ENCODE data around the gene TOM1L2. TPM values are rescaled to one million over a fixed set of nuclear protein-coding genes. Genes with fewer than 3 reads are reported as not detected.
A peak's percentile ranks its signal among the peaks of the same experiment; 100 is the strongest.

Gene TOM1L2
- total and polyA plus RNA-seq, 2 experiments from 2014 or later: 46.4 to 145 TPM

DNA sequence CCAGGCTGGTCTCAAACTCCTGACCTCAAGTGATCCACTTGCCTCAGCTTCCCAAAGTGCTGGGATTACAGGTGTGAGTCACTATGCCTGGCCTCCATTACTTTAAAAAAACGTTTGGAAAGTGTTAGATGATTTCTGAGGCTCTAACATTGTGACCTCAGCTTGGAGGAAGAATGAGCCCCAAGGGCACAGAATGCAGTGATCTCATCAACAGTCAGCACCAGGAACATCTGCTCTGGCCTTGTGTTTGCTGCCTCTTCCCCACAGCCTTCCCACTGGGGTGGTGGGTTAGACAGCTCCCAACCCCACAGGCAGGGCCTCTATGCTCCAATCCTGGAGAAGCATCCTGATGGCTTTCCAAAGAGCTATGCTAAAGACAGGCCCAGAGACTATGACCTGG is 97.7 kb downstream of the TOM1L2 start:
- no peaks in the 10 kb centered on the region for H3K9me3 ChIP-seq (ENCODE audit: low read depth)
- TF ChIP-seq CTCF (IDR thresholded peaks at IDR 0.05; ENCODE audit: low read depth, low read length): no peak
- H3K4me3 ChIP-seq: no peak overlapping the region
- H3K27me3 ChIP-seq: peaks cover 27% of the 10 kb centered on the region
- H3K4me1 ChIP-seq (ENCODE audit: low read depth): peaks cover 21% of the 10 kb centered on the region
- DNase-seq (ENCODE audit: low read depth in 1 of 2, low spot score in 1 of 2): peak in 1 of 2 donors; percentile 4
- H3K27ac ChIP-seq: no peak overlapping the region
- H3K36me3 ChIP-seq: peaks cover 5% of the 10 kb centered on the region

DNA sequence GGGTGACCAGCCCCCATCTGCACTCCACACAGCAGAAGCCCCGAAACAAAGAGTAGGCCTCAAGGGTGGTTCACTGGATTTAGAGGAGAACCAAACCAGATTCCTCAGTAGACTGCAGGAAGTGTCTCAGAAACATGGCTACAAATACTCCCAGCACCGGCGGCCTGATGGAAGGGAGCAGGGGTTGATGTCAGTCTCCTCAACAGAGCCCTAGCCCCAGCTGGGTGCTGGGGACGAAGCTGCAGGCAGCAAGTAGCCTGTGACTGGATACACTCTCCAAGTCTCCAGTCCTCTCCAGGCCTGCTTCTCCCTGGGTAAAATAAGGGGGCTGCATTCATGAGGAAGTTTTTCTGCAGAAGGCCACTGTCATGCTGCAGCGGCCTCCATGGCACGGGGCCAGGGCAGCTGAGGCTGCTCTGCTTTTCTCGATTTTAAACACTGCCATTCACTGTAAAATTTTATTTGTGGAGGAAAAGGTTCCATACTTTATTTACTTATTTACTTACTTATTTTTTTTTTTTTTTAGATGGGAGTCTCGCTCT is 98.7 kb downstream of the TOM1L2 start:
- no peak overlapping the region for H3K4me3 ChIP-seq
- TF ChIP-seq CTCF (IDR thresholded peaks at IDR 0.05; ENCODE audit: low read depth, low read length): no peak
- peaks cover 28% of the 10 kb centered on the region for H3K4me1 ChIP-seq (ENCODE audit: low read depth)
- H3K27ac ChIP-seq: no peak overlapping the region
- DNase-seq (ENCODE audit: low read depth in 1 of 2, low spot score in 1 of 2): no peak
- peaks cover 5% of the 10 kb centered on the region for H3K36me3 ChIP-seq
- no peaks in the 10 kb centered on the region for H3K9me3 ChIP-seq (ENCODE audit: low read depth)
- peaks cover 27% of the 10 kb centered on the region for H3K27me3 ChIP-seq

DNA sequence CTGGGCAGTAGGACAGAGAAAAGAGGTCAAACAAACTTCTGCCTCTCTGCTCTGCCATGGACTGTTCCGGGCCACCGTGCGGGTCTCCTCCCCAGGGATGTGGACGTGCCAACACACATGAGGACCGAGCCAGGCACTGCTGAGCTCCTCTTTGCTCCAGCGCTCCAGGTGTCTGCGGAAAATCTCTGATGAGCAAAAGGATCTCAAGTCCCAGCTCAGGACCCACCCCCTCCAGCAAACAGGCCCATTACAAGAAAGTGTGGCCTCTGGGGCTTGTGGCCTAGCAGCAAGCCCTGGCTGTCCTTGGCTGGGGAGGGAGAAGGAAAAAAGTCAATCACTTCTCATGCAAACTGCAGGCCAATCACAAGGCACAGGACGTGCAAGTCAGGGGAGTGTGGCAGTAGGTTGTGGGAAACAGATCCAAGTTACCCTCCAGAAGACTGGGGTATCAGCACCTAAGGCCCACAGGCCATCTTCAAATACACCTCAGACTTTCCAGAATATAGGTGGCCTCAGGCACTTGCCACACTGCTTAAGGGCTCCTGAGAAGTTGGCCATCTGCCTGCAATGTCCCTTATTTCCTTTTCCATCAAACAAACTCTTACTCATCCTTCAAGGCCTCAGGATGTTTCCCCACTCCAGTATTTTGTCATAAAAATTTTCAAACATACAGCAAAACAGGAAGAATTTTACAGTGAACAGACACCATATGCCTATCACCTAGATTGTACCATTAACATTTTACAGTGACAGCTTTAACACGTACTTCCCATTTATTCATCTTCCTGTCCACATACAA is 99.5 kb downstream of the TOM1L2 start:
- TF ChIP-seq CTCF (IDR thresholded peaks at IDR 0.05; ENCODE audit: low read depth, low read length): no peak
- peaks cover 27% of the 10 kb centered on the region for H3K27me3 ChIP-seq
- DNase-seq (ENCODE audit: low read depth in 1 of 2, low spot score in 1 of 2): no peak
- no peak overlapping the region for H3K4me3 ChIP-seq
- no peaks in the 10 kb centered on the region for H3K9me3 ChIP-seq (ENCODE audit: low read depth)
- H3K4me1 ChIP-seq (ENCODE audit: low read depth): peaks cover 23% of the 10 kb centered on the region
- H3K36me3 ChIP-seq: peaks cover 8% of the 10 kb centered on the region
- no peak overlapping the region for H3K27ac ChIP-seq

- no peaks in the 10 kb centered on the region for H3K9me3 ChIP-seq (ENCODE audit: low read depth)
- no peak for TF ChIP-seq CTCF (IDR thresholded peaks at IDR 0.05; ENCODE audit: low read depth, low read length)
- DNase-seq (ENCODE audit: low read depth in 1 of 2, low spot score in 1 of 2): no peak
- H3K4me3 ChIP-seq: no peak overlapping the region
- peaks cover 8% of the 10 kb centered on the region for H3K36me3 ChIP-seq
- H3K27me3 ChIP-seq: peaks cover 34% of the 10 kb centered on the region
- peaks cover 14% of the 10 kb centered on the region for H3K4me1 ChIP-seq (ENCODE audit: low read depth)
- no peak overlapping the region for H3K27ac ChIP-seq
These were observed 100.3 kb downstream of the TOM1L2 start for GRCh38 chr17:17871913-17872312.

- no peak overlapping the region for H3K27ac ChIP-seq
- peaks cover 3% of the 10 kb centered on the region for H3K36me3 ChIP-seq
- no peak for TF ChIP-seq CTCF (IDR thresholded peaks at IDR 0.05; ENCODE audit: low read depth, low read length)
- H3K9me3 ChIP-seq (ENCODE audit: low read depth): no peaks in the 10 kb centered on the region
- no peak overlapping the region for H3K4me3 ChIP-seq
- peaks cover 9% of the 10 kb centered on the region for H3K4me1 ChIP-seq (ENCODE audit: low read depth)
- no peak for DNase-seq (ENCODE audit: low read depth in 1 of 2, low spot score in 1 of 2)
- peaks cover 38% of the 10 kb centered on the region for H3K27me3 ChIP-seq
These were observed 102.0 kb downstream of the TOM1L2 start for GRCh38 chr17:17870247-17870646.

All from cardiac muscle cell (in vitro differentiated cells and primary cell).